Activated CD4-positive, alpha-beta memory T cell treated with anti-CD3 and anti-CD28 coated beads for 36 hours (primary cell): ENCODE measurements around the gene LIPM. TPM values are rescaled to one million over a fixed set of nuclear protein-coding genes. Genes with fewer than 3 reads are reported as not detected.
"Not testable (repeated sequence)": the region's sequence is repeated elsewhere in the genome, so short reads cannot be mapped to it uniquely, and the experiment has no call there.

Source experiments
- CTCF ChIA-PET: fragments of 350-600 bp; sonication (Branson Sonifier 250); formaldehyde crosslinking; loops from one replicate; lab custom pipeline; 2021; ENCODE audit warnings: antibody characterized with exemption, inconsistent platforms; lab: Charles Lee
- POLR2A ChIA-PET: fragments of 350-600 bp; sonication (Branson Sonifier 250); formaldehyde crosslinking; loops from one replicate; lab custom pipeline; 2021; ENCODE audit warnings: antibody characterized with exemption; lab: Charles Lee
- DNase-seq: peaks from one replicate; pipeline ENCODE4 v3.0.0-alpha.2; 2020
- H3K27ac Mint-ChIP-seq: one replicate; pipeline ENCODE4 v1.8.0; 2021; ENCODE audit warnings: mixed read lengths
- H3K27me3 Mint-ChIP-seq: one replicate; pipeline ENCODE4 v1.8.0; 2021; ENCODE audit warnings: mixed read lengths
- H3K36me3 Mint-ChIP-seq: one replicate; pipeline ENCODE4 v1.8.0; 2021; ENCODE audit warnings: mixed read lengths
- H3K4me1 Mint-ChIP-seq: one replicate; pipeline ENCODE4 v1.8.0; 2021; ENCODE audit warnings: low read depth, mixed read lengths
- H3K4me3 Mint-ChIP-seq: one replicate; pipeline ENCODE4 v1.8.0; 2021; ENCODE audit warnings: mild to moderate bottlenecking, mixed read lengths
- H3K9me3 Mint-ChIP-seq: one replicate; pipeline ENCODE4 v1.8.0; 2021; ENCODE audit warnings: mixed read lengths
- intact Hi-C: fragments of 100-400 bp; cut with micrococcal nuclease; formaldehyde crosslinking; loops from one replicate; pipeline ENCODE4 v1.15.1; 2023
- total RNA-seq, 2 experiments: library from RNA; stranded (reverse); gene quantifications; one replicate each; pipeline ENCODE4 v1.2.3, GENCODE V29; 2021

The LIPM gene
- total RNA-seq, 2 experiments from 2014 or later, result not detected

GRCh38 chr10:88831709-88832108 is 29.2 kb downstream of the LIPM start:
- H3K4me1 Mint-ChIP-seq, result peaks cover 49% of the 10 kb centered on the region
- no peaks in the 10 kb centered on the region for H3K36me3 Mint-ChIP-seq
- H3K27ac Mint-ChIP-seq, result no peak overlapping the region
- DNase-seq, result peak; percentile 57
- ChIA-PET POLR2A (interaction anchor here (0.8 kb wide), 1 partner anchor 69 kb away, joined by 3 read pairs; no protein-coding TSS in a partner anchor), CTCF (interaction anchor here (1.1 to 14.7 kb wide), 4 partner anchors 12 to 198 kb away, joined by 4 to 376 read pairs (median 6); no protein-coding TSS in a partner anchor)
- H3K4me3 Mint-ChIP-seq, result no peak overlapping the region
- H3K27me3 Mint-ChIP-seq, result no peaks in the 10 kb centered on the region
- intact Hi-C loops, result no loop called here
- no peaks in the 10 kb centered on the region for H3K9me3 Mint-ChIP-seq

GRCh38 chr10:88832376-88832775 is 29.8 kb downstream of the LIPM start:
- intact Hi-C loops, result no loop called here
- ChIA-PET CTCF (interaction anchor here (0.9 to 14.7 kb wide), 5 partner anchors 31 to 197 kb away, joined by 3 to 376 read pairs (median 5); no protein-coding TSS in a partner anchor), POLR2A (interaction anchor here (0.8 kb wide), 1 partner anchor 68 kb away, joined by 3 read pairs; no protein-coding TSS in a partner anchor)
- Mint-ChIP-seq H3K36me3 (no peaks in the 10 kb centered on the region), H3K27ac (no peak overlapping the region), H3K4me1 (peaks cover 44% of the 10 kb centered on the region), H3K9me3 (no peaks in the 10 kb centered on the region), H3K27me3 (no peaks in the 10 kb centered on the region), H3K4me3 (no peak overlapping the region)
- DNase-seq, result no peak

- no peak for DNase-seq
- CTCF ChIA-PET, result interaction anchor here (0.9 to 14.7 kb wide), 4 partner anchors 30 to 113 kb away, joined by 3 to 376 read pairs (median 4); no protein-coding TSS in a partner anchor
- intact Hi-C loops, result no loop called here
- Mint-ChIP-seq H3K27me3 (no peaks in the 10 kb centered on the region), H3K36me3 (no peaks in the 10 kb centered on the region), H3K27ac (no peak overlapping the region), H3K9me3 (no peaks in the 10 kb centered on the region), H3K4me3 (no peak overlapping the region), H3K4me1 (peaks cover 38% of the 10 kb centered on the region)
- POLR2A ChIA-PET, result no interaction called here
These were observed 30.6 kb downstream of the LIPM start for GRCh38 chr10:88833156-88833555.

- no peak overlapping the region for H3K27ac Mint-ChIP-seq
- no peak overlapping the region for H3K4me3 Mint-ChIP-seq
- H3K27me3 Mint-ChIP-seq, result no peaks in the 10 kb centered on the region
- no peaks in the 10 kb centered on the region for H3K9me3 Mint-ChIP-seq
- peaks cover 32% of the 10 kb centered on the region for H3K4me1 Mint-ChIP-seq
- H3K36me3 Mint-ChIP-seq, result no peaks in the 10 kb centered on the region
- POLR2A ChIA-PET, result interaction anchor here (2.0 kb wide), 1 partner anchor 47 kb away, joined by 5 read pairs; no protein-coding TSS in a partner anchor
- no peak for DNase-seq
- CTCF ChIA-PET, result interaction anchor here (0.6 to 14.7 kb wide), 10 partner anchors 9 to 373 kb away, joined by 3 to 376 read pairs (median 4); partner anchors contain the start of genes CH25H and STAMBPL1
- intact Hi-C loops, result loop anchor here (2.0 kb wide), 2 partner anchors 15 to 383 kb away; no protein-coding TSS in a partner anchor
These were observed 31.2 kb downstream of the LIPM start for GRCh38 chr10:88833723-88834122.

GRCh38 chr10:88835096-88835909 is 32.8 kb downstream of the LIPM start:
- H3K27me3 Mint-ChIP-seq, result no peaks in the 10 kb centered on the region
- no peaks in the 10 kb centered on the region for H3K9me3 Mint-ChIP-seq
- peak; percentile 92 for DNase-seq
- intact Hi-C loops, result loop anchor here (1.0 to 2.0 kb wide), 6 partner anchors 13 to 381 kb away; partner anchors contain the start of gene STAMBPL1
- no peaks in the 10 kb centered on the region for H3K36me3 Mint-ChIP-seq
- ChIA-PET POLR2A (interaction anchor here (1.1 to 2.0 kb wide), 6 partner anchors 13 to 168 kb away, joined by 3 to 5 read pairs (median 4); partner anchors contain the start of gene STAMBPL1), CTCF (interaction anchor here (0.6 to 14.7 kb wide), 51 partner anchors 8 to 417 kb away, joined by 3 to 376 read pairs (median 5); partner anchors contain the start of genes ANKRD22, CH25H, FAS and LIPA)
- H3K27ac Mint-ChIP-seq, result no peak overlapping the region
- peaks cover 28% of the 10 kb centered on the region for H3K4me1 Mint-ChIP-seq
- no peak overlapping the region for H3K4me3 Mint-ChIP-seq

DNA sequence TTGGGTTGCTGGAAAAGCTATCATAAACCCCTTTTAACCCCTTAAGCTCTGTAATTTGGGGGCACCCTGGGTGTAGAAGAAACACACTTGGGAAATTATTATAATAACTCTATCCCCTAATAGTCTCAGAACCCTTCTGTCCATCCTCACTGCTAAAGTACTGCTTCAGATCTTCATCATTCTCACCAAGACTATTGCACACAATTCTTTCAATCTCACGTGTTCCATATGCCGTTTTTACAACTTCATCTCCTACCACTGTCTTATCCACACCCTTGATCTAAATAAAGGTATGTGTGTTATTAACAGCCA is 33.3 kb downstream of the LIPM start:
- no peaks in the 10 kb centered on the region for H3K9me3 Mint-ChIP-seq
- H3K27me3 Mint-ChIP-seq, result no peaks in the 10 kb centered on the region
- intact Hi-C loops, result loop anchor here (1.0 to 2.0 kb wide), 6 partner anchors 13 to 381 kb away; partner anchors contain the start of gene STAMBPL1
- peaks cover 24% of the 10 kb centered on the region for H3K4me1 Mint-ChIP-seq
- H3K27ac Mint-ChIP-seq, result no peak overlapping the region
- no peaks in the 10 kb centered on the region for H3K36me3 Mint-ChIP-seq
- ChIA-PET CTCF (interaction anchor here (0.6 to 14.7 kb wide), 42 partner anchors 9 to 382 kb away, joined by 3 to 376 read pairs (median 7); partner anchors contain the start of genes ANKRD22, FAS and STAMBPL1), POLR2A (interaction anchor here (1.1 to 2.0 kb wide), 4 partner anchors 13 to 159 kb away, joined by 3 to 5 read pairs (median 4); no protein-coding TSS in a partner anchor)
- no peak for DNase-seq
- H3K4me3 Mint-ChIP-seq, result no peak overlapping the region

GRCh38 chr10:88837632-88838031 is 35.1 kb downstream of the LIPM start:
- H3K9me3 Mint-ChIP-seq, intact Hi-C loops, H3K27me3 Mint-ChIP-seq, H3K4me3 Mint-ChIP-seq, H3K36me3 Mint-ChIP-seq, POLR2A ChIA-PET, DNase-seq, H3K27ac Mint-ChIP-seq: not testable (repeated sequence)
- peaks cover 17% of the 10 kb centered on the region for H3K4me1 Mint-ChIP-seq
- CTCF ChIA-PET, result interaction anchor here (0.9 to 14.7 kb wide), 12 partner anchors 9 to 149 kb away, joined by 3 to 376 read pairs (median 11); partner anchors contain the start of gene STAMBPL1

- Mint-ChIP-seq H3K27me3 (peaks cover under 1% of the 10 kb centered on the region), H3K27ac (no peak overlapping the region), H3K4me3 (no peak overlapping the region), H3K9me3 (no peaks in the 10 kb centered on the region), H3K4me1 (peaks cover 5% of the 10 kb centered on the region), H3K36me3 (no peaks in the 10 kb centered on the region)
- DNase-seq, result no peak
- intact Hi-C loops, result no loop called here
- CTCF ChIA-PET, result interaction anchor here (1.4 to 14.7 kb wide), 5 partner anchors 14 to 379 kb away, joined by 3 to 376 read pairs (median 4); no protein-coding TSS in a partner anchor
- POLR2A ChIA-PET, result no interaction called here
These were observed 36.3 kb downstream of the LIPM start for GRCh38 chr10:88838766-88839350.

DNA sequence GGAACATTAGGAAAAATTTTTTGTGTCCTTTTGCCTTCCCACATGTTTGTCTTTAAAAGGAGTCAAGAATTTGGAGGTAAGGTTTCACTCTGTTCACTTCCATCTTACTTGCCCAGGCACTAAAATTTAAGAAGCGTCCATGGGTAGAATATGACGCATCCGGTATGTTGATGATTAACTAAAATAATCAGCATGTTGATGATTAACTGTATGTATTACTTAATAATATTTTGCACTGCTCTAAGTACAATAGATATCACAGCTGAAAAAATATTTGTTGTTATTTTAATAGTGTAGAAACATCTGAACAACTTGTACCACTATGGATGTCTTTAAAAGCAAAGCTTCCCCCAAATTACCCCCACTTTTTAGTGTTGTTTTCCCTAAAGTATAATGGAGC is 37.6 kb downstream of the LIPM start:
- POLR2A ChIA-PET, result no interaction called here
- H3K4me1 Mint-ChIP-seq, result peaks cover 4% of the 10 kb centered on the region

DNA sequence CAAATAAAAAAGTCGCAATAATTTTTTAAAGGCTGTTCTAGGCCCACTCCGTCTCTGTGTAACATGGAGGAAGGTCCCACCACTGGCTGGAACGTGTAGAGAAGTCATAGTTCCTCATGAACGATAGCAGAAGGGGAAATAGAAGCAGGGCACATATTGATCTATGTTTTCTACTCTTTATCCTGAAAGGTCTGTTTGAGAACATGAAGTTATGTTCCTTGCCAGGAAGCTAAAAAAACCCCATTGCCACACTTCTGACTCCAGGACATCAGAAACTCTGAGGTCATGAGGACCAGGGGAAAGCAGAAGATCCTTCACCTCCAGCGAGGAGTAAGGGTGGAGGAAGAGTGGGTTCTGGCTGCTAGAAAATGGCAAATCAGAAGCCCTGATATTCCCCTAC is 38.4 kb downstream of the LIPM start:
- Mint-ChIP-seq H3K4me1 (peaks cover 4% of the 10 kb centered on the region), H3K9me3 (no peaks in the 10 kb centered on the region), H3K36me3 (no peaks in the 10 kb centered on the region), H3K4me3 (no peak overlapping the region), H3K27ac (no peak overlapping the region), H3K27me3 (peaks cover 9% of the 10 kb centered on the region)
- ChIA-PET CTCF (interaction anchor here (1.8 to 14.7 kb wide), 3 partner anchors 39 to 377 kb away, joined by 4 to 376 read pairs (median 5); partner anchors contain the start of gene STAMBPL1), POLR2A (no interaction called here)
- DNase-seq, result no peak
- intact Hi-C loops, result no loop called here

More for the DNA sequence above, 37.6 kb downstream of the LIPM start:
- no peak overlapping the region for H3K27ac Mint-ChIP-seq
- no peaks in the 10 kb centered on the region for H3K9me3 Mint-ChIP-seq
- CTCF ChIA-PET, result interaction anchor here (0.7 to 14.7 kb wide), 4 partner anchors 91 to 377 kb away, joined by 3 to 376 read pairs (median 4); no protein-coding TSS in a partner anchor
- peaks cover 6% of the 10 kb centered on the region for H3K27me3 Mint-ChIP-seq
- intact Hi-C loops, result no loop called here
- no peak for DNase-seq
- H3K4me3 Mint-ChIP-seq, result no peak overlapping the region
- H3K36me3 Mint-ChIP-seq, result no peaks in the 10 kb centered on the region

GRCh38 chr10:88841316-88842111 is 39.0 kb downstream of the LIPM start:
- intact Hi-C loops, result no loop called here
- peak; percentile 26 for DNase-seq
- Mint-ChIP-seq H3K4me3 (no peak overlapping the region), H3K27me3 (peaks cover 9% of the 10 kb centered on the region), H3K4me1 (peaks cover 4% of the 10 kb centered on the region), H3K9me3 (no peaks in the 10 kb centered on the region), H3K36me3 (no peaks in the 10 kb centered on the region), H3K27ac (no peak overlapping the region)
- POLR2A ChIA-PET, result no interaction called here
- CTCF ChIA-PET, result interaction anchor here (0.6 to 14.7 kb wide), 3 partner anchors 15 to 89 kb away, joined by 3 to 376 read pairs (median 5); partner anchors contain the start of gene STAMBPL1
